WTC11 (cell line): ENCODE data around the gene DOK4. TPM values are rescaled to one million over a fixed set of nuclear protein-coding genes. Genes with fewer than 3 reads are reported as not detected.

ENCODE experiments used
- ATAC-seq: fragments of 200-7000 bp; cut with Tn5 transposase; 2 replicates; pipeline ENCODE4 v1.10.0; 2021; ENCODE audit warnings: mild to moderate bottlenecking, moderate library complexity
- CTCF ChIA-PET: fragments of 300-600 bp; sonication (Branson Sonifier 250); formaldehyde crosslinking; loops from one replicate; lab custom pipeline; 2021; ENCODE audit warnings: antibody characterized with exemption; lab: Charles Lee
- POLR2A ChIA-PET: fragments of 350-600 bp; sonication (Branson Sonifier 250); formaldehyde crosslinking; loops from one replicate; lab custom pipeline; 2021; ENCODE audit warnings: antibody characterized with exemption; lab: Charles Lee
- DNase-seq: peaks from one replicate; pipeline ENCODE4 v3.0.0; 2021; ENCODE audit warnings: low spot score
- H3K27ac Mint-ChIP-seq: 2 replicates; pipeline ENCODE4 v1.8.0; 2021; ENCODE audit warnings: mixed read lengths
- H3K27me3 Mint-ChIP-seq: 2 replicates; pipeline ENCODE4 v1.8.0; 2021; ENCODE audit warnings: low read depth, mild to moderate bottlenecking, moderate library complexity, mixed read lengths
- H3K36me3 Mint-ChIP-seq: 2 replicates; pipeline ENCODE4 v1.8.0; 2021; ENCODE audit warnings: mixed read lengths
- H3K4me1 Mint-ChIP-seq: 2 replicates; pipeline ENCODE4 v1.8.0; 2022; ENCODE audit warnings: mixed read lengths
- H3K4me3 Mint-ChIP-seq: 2 replicates; pipeline ENCODE4 v1.8.0; 2021; ENCODE audit warnings: mild to moderate bottlenecking, moderate library complexity, mixed read lengths
- H3K9me3 Mint-ChIP-seq: 2 replicates; pipeline ENCODE4 v1.8.0; 2021; ENCODE audit warnings: mixed read lengths
- CDX4 ChIP-seq: fragments of 250-450 bp; sonication (Bioruptor Pico); IDR thresholded peaks from 2 replicates; pipeline ENCODE4 v1.9.0; 2021; ENCODE audit warnings: moderate library complexity, mild to moderate bottlenecking, inconsistent platforms, borderline replicate concordance
- CTCF ChIP-seq: fragments of 200-600 bp; IDR thresholded peaks from 2 replicates; pipeline ENCODE4 v1.8.0; 2022; ENCODE audit warnings: antibody characterized with exemption
- ELF4 ChIP-seq: sonication (generic); formaldehyde crosslinking; IDR thresholded peaks from 2 replicates; pipeline ENCODE4 v1.8.1; 2022; ENCODE audit warnings: low read depth, mild to moderate bottlenecking, moderate library complexity, missing genetic modification reagents
- EMX1 ChIP-seq: fragments of 250-450 bp; sonication (Bioruptor Pico); IDR thresholded peaks from 2 replicates; pipeline ENCODE4 v1.8.0; 2021; ENCODE audit warnings: mild to moderate bottlenecking
- FOXJ3 ChIP-seq: sonication (generic); formaldehyde crosslinking; IDR thresholded peaks from 2 replicates; pipeline ENCODE4 v1.9.0; 2021; ENCODE audit warnings: missing genetic modification reagents, mild to moderate bottlenecking, borderline replicate concordance
- FOXP4 ChIP-seq: sonication (generic); formaldehyde crosslinking; IDR thresholded peaks from 2 replicates; pipeline ENCODE4 v1.8.0; 2022; ENCODE audit warnings: mild to moderate bottlenecking, missing genetic modification reagents
- GRHL2 ChIP-seq: fragments of 250-450 bp; sonication (Bioruptor Pico); IDR thresholded peaks from 2 replicates; pipeline ENCODE4 v1.8.0; 2022; ENCODE audit warnings: mild to moderate bottlenecking, moderate library complexity; ENCODE audit not compliant: insufficient replicate concordance, severe bottlenecking
- HMGA2 ChIP-seq: fragments of 250-450 bp; sonication (Bioruptor Pico); IDR thresholded peaks from 2 replicates; pipeline ENCODE4 v1.4.0; 2021; ENCODE audit warnings: mild to moderate bottlenecking, moderate library complexity
- IRF1 ChIP-seq: sonication (generic); formaldehyde crosslinking; IDR thresholded peaks from 2 replicates; pipeline ENCODE4 v1.8.0; 2023; ENCODE audit warnings: missing genetic modification reagents
- PREB ChIP-seq: sonication (generic); formaldehyde crosslinking; IDR thresholded peaks from 2 replicates; pipeline ENCODE4 v1.8.1; 2022; ENCODE audit warnings: mild to moderate bottlenecking, missing genetic modification reagents, moderate library complexity, borderline replicate concordance
- TCF7 ChIP-seq: sonication (generic); formaldehyde crosslinking; IDR thresholded peaks from 2 replicates; pipeline ENCODE4 v1.8.0; 2022; ENCODE audit warnings: mild to moderate bottlenecking, low read depth, missing genetic modification reagents, moderate library complexity
- TP53 ChIP-seq: sonication (generic); formaldehyde crosslinking; IDR thresholded peaks from 2 replicates; pipeline ENCODE4 v1.8.1; 2023; ENCODE audit warnings: mild to moderate bottlenecking, missing genetic modification reagents
- ZBTB21 ChIP-seq: sonication (generic); formaldehyde crosslinking; IDR thresholded peaks from 2 replicates; pipeline ENCODE4 v1.8.1; 2023; ENCODE audit warnings: mild to moderate bottlenecking, missing genetic modification reagents, borderline replicate concordance
- ZBTB43 ChIP-seq: sonication (generic); formaldehyde crosslinking; IDR thresholded peaks from 2 replicates; pipeline ENCODE4 v1.8.1; 2023; ENCODE audit warnings: mild to moderate bottlenecking, missing genetic modification reagents
- ZNF121 ChIP-seq: sonication (generic); formaldehyde crosslinking; IDR thresholded peaks from 2 replicates; pipeline ENCODE4 v1.8.0; 2023; ENCODE audit warnings: missing genetic modification reagents
- ZNF263 ChIP-seq: sonication (generic); formaldehyde crosslinking; IDR thresholded peaks from 2 replicates; pipeline ENCODE4 v1.8.1; 2022; ENCODE audit warnings: low read depth, mild to moderate bottlenecking, moderate library complexity, missing genetic modification reagents
- ZNF416 ChIP-seq: fragments of 250-450 bp; sonication (Bioruptor Pico); IDR thresholded peaks from 2 replicates; pipeline ENCODE4 v1.9.0; 2021; ENCODE audit warnings: mild to moderate bottlenecking, inconsistent platforms
- ZNF671 ChIP-seq: fragments of 250-450 bp; sonication (Bioruptor Pico); IDR thresholded peaks from 2 replicates; pipeline ENCODE4 v1.8.0; 2021; ENCODE audit warnings: mild to moderate bottlenecking
- total RNA-seq: library from RNA; stranded (reverse); gene quantifications from 3 replicates; pipeline ENCODE4 v1.2.3, GENCODE V29; 2021
- TF ChIP-seq, protein P1 (sequence below): sonication (generic); formaldehyde crosslinking; IDR thresholded peaks from 2 replicates; pipeline ENCODE4 v1.8.1; 2022; ENCODE audit warnings: missing genetic modification reagents, borderline replicate concordance
- TF ChIP-seq, protein P2 (sequence below): sonication (generic); formaldehyde crosslinking; IDR thresholded peaks from 2 replicates; pipeline ENCODE4 v1.8.1; 2022; ENCODE audit warnings: mild to moderate bottlenecking, moderate library complexity, missing genetic modification reagents

The DOK4 gene
- total RNA-seq, 1 experiment from 2014 or later = 25.0 TPM

- Mint-ChIP-seq H3K27me3 (peaks cover 33% of the 10 kb centered on the region), H3K9me3 (no peaks in the 10 kb centered on the region), H3K4me1 (peaks cover 68% of the 10 kb centered on the region), H3K36me3 (no peaks in the 10 kb centered on the region), H3K4me3 (peak overlapping the region; percentile 70), H3K27ac (peak overlapping the region; percentile 20; the same call in 1 of the 2 replicates)
- DNase-seq (peak; percentile 6), ATAC-seq (no peak)
- ChIA-PET CTCF (no interaction called here), POLR2A (interaction anchor here (0.6 kb wide), 1 partner anchor 18 kb away, joined by 6 read pairs; no protein-coding TSS in a partner anchor)
- no peak for TF ChIP-seq ZNF416
- no peak for TF ChIP-seq ZNF121 (CRISPR knock-in tag)
- no peak for TF ChIP-seq TCF7
- no peak for TF ChIP-seq FOXP4 (CRISPR knock-in tag)
- TF ChIP-seq CDX4 (CRISPR knock-in tag) = no peak
- no peak for TF ChIP-seq EMX1 (CRISPR knock-in tag)
- no peak for TF ChIP-seq CTCF
- no peak for TF ChIP-seq ZNF671
- no peak for TF ChIP-seq ELF4 (CRISPR knock-in tag)
- no peak for TF ChIP-seq GRHL2 (CRISPR knock-in tag)
- no peak for TF ChIP-seq HMGA2 (CRISPR knock-in tag)
- no peak for TF ChIP-seq ZBTB43
- no peak for TF ChIP-seq TP53 (CRISPR knock-in tag)
- no peak for TF ChIP-seq ZBTB21
- no peak for TF ChIP-seq IRF1 (CRISPR knock-in tag)
- TF ChIP-seq, protein P1, sequence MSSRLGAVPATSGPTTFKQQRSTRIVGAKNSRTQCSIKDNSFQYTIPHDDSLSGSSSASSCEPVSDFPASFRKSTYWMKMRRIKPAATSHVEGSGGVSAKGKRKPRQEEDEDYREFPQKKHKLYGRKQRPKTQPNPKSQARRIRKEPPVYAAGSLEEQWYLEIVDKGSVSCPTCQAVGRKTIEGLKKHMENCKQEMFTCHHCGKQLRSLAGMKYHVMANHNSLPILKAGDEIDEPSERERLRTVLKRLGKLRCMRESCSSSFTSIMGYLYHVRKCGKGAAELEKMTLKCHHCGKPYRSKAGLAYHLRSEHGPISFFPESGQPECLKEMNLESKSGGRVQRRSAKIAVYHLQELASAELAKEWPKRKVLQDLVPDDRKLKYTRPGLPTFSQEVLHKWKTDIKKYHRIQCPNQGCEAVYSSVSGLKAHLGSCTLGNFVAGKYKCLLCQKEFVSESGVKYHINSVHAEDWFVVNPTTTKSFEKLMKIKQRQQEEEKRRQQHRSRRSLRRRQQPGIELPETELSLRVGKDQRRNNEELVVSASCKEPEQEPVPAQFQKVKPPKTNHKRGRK = no peak
- TF ChIP-seq, protein P2, sequence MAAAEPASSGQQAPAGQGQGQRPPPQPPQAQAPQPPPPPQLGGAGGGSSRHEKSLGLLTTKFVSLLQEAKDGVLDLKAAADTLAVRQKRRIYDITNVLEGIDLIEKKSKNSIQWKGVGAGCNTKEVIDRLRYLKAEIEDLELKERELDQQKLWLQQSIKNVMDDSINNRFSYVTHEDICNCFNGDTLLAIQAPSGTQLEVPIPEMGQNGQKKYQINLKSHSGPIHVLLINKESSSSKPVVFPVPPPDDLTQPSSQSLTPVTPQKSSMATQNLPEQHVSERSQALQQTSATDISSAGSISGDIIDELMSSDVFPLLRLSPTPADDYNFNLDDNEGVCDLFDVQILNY (CRISPR knock-in tag) = no peak
- no peak for TF ChIP-seq ZNF263 (CRISPR knock-in tag)
- no peak for TF ChIP-seq FOXJ3 (CRISPR knock-in tag)
- no peak for TF ChIP-seq PREB
Observed at GRCh38 chr16:57534337-57534880, 48.1 kb upstream of the DOK4 start.
